ENCODE data around the gene PARP4. TPM values are rescaled to one million over a fixed set of nuclear protein-coding genes. Genes with fewer than 3 reads are reported as not detected.
A peak's percentile ranks its signal among the peaks of the same experiment; 100 is the strongest.
"Not testable (repeated sequence)": the region's sequence is repeated elsewhere in the genome, so short reads cannot be mapped to it uniquely, and the experiment has no call there.

Gene PARP4
- total and polyA plus RNA-seq, 2 donors (not counting 1 experiment from before 2014, with no cell fraction given): 41.2 to 41.8 TPM

DNA sequence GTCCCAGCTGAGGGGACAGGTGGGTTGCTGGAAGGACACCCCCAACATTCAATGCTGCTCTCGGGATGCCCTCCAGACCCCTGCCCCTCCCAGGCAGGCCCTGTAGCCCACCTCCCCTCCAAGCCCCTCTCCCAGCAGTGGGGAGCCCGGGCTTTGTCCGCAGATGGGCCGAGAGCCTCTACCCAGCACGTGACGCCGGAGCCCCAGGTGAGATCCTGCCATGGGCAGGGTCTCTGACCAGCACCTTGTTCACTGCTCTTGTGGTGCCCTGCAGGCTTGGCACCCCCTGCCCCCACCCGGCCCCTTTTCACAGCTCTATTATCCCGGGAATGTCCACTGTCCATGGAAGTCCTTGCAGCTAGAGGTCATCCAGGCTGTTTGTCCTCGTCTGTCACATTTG lies 126.7 kb downstream of the PARP4 start:
- Histone ChIP-seq H3K27ac (ENCODE audit: insufficient read depth, low read length) (no peak overlapping the region), H3K79me2 (ENCODE audit: control insufficient read depth, insufficient read depth, low read length) (no peaks in the 10 kb centered on the region), H2AFZ (ENCODE audit: low read length) (no peak overlapping the region), H3K27me3 (ENCODE audit: control insufficient read depth, insufficient read depth, low read length) (no peaks in the 10 kb centered on the region), H3K4me1 (ENCODE audit: control insufficient read depth, extremely low read depth, insufficient read depth, low read length) (no peaks in the 10 kb centered on the region), H4K20me1 (ENCODE audit: control insufficient read depth, extremely low read depth, insufficient read depth, low read length) (no peaks in the 10 kb centered on the region), H3K4me3 (replicated peaks in 1 of 4; ENCODE audit: control extremely low read depth in 1 of 4, insufficient read depth in 1 of 4, low read depth in 3 of 4, low read length in 4 of 4) (no peak overlapping the region), H3K4me2 (ENCODE audit: extremely low read depth, insufficient read depth, low read length) (no peak overlapping the region), H3K9me3 (ENCODE audit: control insufficient read depth, insufficient read depth, low read depth, low read length) (no peaks in the 10 kb centered on the region), H3K36me3 (ENCODE audit: control insufficient read depth, insufficient read depth, low read length) (no peaks in the 10 kb centered on the region), H3K9ac (ENCODE audit: insufficient read depth, low read length) (no peak overlapping the region)
- DNase-seq (ENCODE audit: low read depth in 2 of 2): no peak
- no peak for TF ChIP-seq EZH2 (IDR thresholded peaks at IDR 0.05; ENCODE audit: low read length, missing control alignments)
- TF ChIP-seq, protein P1, sequence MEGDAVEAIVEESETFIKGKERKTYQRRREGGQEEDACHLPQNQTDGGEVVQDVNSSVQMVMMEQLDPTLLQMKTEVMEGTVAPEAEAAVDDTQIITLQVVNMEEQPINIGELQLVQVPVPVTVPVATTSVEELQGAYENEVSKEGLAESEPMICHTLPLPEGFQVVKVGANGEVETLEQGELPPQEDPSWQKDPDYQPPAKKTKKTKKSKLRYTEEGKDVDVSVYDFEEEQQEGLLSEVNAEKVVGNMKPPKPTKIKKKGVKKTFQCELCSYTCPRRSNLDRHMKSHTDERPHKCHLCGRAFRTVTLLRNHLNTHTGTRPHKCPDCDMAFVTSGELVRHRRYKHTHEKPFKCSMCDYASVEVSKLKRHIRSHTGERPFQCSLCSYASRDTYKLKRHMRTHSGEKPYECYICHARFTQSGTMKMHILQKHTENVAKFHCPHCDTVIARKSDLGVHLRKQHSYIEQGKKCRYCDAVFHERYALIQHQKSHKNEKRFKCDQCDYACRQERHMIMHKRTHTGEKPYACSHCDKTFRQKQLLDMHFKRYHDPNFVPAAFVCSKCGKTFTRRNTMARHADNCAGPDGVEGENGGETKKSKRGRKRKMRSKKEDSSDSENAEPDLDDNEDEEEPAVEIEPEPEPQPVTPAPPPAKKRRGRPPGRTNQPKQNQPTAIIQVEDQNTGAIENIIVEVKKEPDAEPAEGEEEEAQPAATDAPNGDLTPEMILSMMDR (conservative IDR thresholded peaks at IDR 0.05 in 1 of 2, IDR thresholded peaks at IDR 0.05 in 1 of 2; ENCODE audit: low read depth in 1 of 2, low read length in 2 of 2): no peak

DNA sequence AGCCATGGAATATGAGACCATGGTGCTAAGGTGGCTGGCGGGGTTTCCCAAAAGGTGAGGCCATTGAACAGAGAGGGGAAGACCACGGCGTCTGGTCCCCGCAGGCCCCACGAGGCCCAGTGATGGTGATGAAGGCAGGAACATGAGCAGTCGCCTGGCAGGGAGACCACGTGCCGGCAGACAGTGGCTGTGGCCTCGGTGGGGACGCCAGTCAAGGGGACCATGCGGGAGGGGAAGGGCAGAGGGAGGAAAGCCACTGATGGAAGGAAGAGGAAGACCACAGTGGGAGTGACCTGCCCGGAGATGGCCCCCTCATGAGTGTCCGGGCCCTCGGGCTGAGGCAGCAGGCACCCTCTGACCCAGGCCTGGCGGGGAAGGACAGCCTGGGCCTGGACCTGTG lies 127.6 kb downstream of the PARP4 start:
- not testable (repeated sequence) for H4K20me1 ChIP-seq (ENCODE audit: control insufficient read depth, extremely low read depth, insufficient read depth, low read length); H3K27me3 ChIP-seq (ENCODE audit: control insufficient read depth, insufficient read depth, low read length); H2AFZ ChIP-seq (ENCODE audit: low read length); H3K27ac ChIP-seq (ENCODE audit: insufficient read depth, low read length); H3K36me3 ChIP-seq (ENCODE audit: control insufficient read depth, insufficient read depth, low read length); DNase-seq (ENCODE audit: low read depth in 2 of 2); H3K9me3 ChIP-seq (ENCODE audit: control insufficient read depth, insufficient read depth, low read depth, low read length); H3K79me2 ChIP-seq (ENCODE audit: control insufficient read depth, insufficient read depth, low read length); H3K4me1 ChIP-seq (ENCODE audit: control insufficient read depth, extremely low read depth, insufficient read depth, low read length); H3K4me3 ChIP-seq (replicated peaks in 1 of 4; ENCODE audit: control extremely low read depth in 1 of 4, insufficient read depth in 1 of 4, low read depth in 3 of 4, low read length in 4 of 4); H3K4me2 ChIP-seq (ENCODE audit: extremely low read depth, insufficient read depth, low read length); H3K9ac ChIP-seq (ENCODE audit: insufficient read depth, low read length)

DNA sequence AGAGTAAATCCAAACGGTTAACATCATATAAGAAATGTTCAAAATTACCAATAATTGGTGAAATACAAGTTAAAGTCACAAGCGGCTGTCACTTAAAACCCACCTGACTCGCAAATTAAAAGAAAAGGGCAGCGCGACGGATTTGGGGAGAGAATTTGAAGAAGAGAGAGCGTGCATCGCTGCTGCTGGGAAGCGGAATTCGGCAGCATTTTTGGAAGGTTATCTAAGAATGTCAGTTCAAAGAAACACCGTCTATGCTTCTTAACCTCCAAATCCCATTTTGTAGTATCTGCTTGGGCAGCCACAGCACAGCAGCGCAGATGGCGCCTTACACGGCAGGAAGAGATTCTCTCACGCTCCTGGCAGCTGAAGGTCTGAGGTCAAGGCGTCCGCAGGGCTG lies 128.5 kb downstream of the PARP4 start:
- H3K9ac ChIP-seq (ENCODE audit: insufficient read depth, low read length); H3K27ac ChIP-seq (ENCODE audit: insufficient read depth, low read length); H4K20me1 ChIP-seq (ENCODE audit: control insufficient read depth, extremely low read depth, insufficient read depth, low read length); DNase-seq (ENCODE audit: low read depth in 2 of 2); H3K36me3 ChIP-seq (ENCODE audit: control insufficient read depth, insufficient read depth, low read length); H3K27me3 ChIP-seq (ENCODE audit: control insufficient read depth, insufficient read depth, low read length); H2AFZ ChIP-seq (ENCODE audit: low read length); H3K4me3 ChIP-seq (replicated peaks in 1 of 4; ENCODE audit: control extremely low read depth in 1 of 4, insufficient read depth in 1 of 4, low read depth in 3 of 4, low read length in 4 of 4); H3K9me3 ChIP-seq (ENCODE audit: control insufficient read depth, insufficient read depth, low read depth, low read length); H3K4me2 ChIP-seq (ENCODE audit: extremely low read depth, insufficient read depth, low read length); H3K79me2 ChIP-seq (ENCODE audit: control insufficient read depth, insufficient read depth, low read length); H3K4me1 ChIP-seq (ENCODE audit: control insufficient read depth, extremely low read depth, insufficient read depth, low read length): not testable (repeated sequence)

DNA sequence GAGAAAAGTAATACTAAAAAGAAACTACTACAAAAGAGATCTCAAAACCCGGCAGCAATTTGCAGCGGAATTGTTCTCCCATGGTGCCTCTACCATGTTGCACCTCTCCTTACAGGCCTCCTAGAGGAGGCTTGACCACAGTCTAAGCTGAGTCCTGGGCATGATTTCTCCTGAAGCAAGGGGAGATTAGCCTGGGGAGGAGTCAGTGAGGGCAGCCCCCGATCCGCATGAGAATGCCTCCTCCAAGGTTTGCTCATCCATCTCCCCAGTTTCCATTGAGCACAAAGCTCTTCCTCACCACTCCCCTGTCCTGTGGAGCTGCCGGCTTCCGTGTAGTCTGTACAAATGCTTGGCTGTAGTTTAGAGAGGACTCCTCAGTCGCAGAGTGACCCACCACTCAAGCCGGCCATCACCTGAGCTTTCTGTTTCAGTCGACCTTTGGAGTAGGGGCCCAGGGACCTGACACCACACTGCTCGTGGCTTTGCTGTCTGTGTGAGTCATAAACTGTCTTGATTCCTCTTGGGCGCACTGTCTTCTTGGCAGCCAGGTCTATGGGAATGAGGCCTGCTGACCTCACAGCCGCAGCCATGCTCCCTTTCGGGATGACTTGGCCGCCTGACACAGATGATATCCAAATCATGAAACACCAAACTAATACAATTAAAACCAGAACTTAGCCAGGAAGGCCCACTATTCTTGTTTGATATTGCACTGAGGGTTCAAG lies 130.9 kb downstream of the PARP4 start:
- TF ChIP-seq EZH2 (IDR thresholded peaks at IDR 0.05; ENCODE audit: low read length, missing control alignments): no peak
- TF ChIP-seq, protein P1 (conservative IDR thresholded peaks at IDR 0.05 in 1 of 2, IDR thresholded peaks at IDR 0.05 in 1 of 2; ENCODE audit: low read depth in 1 of 2, low read length in 2 of 2): no peak
- Histone ChIP-seq H2AFZ (ENCODE audit: low read length) (no peak overlapping the region), H3K9me3 (ENCODE audit: control insufficient read depth, insufficient read depth, low read depth, low read length) (no peaks in the 10 kb centered on the region), H4K20me1 (ENCODE audit: control insufficient read depth, extremely low read depth, insufficient read depth, low read length) (no peaks in the 10 kb centered on the region), H3K9ac (ENCODE audit: insufficient read depth, low read length) (no peak overlapping the region), H3K4me3 (replicated peaks in 1 of 4; ENCODE audit: control extremely low read depth in 1 of 4, insufficient read depth in 1 of 4, low read depth in 3 of 4, low read length in 4 of 4) (no peak overlapping the region), H3K27ac (ENCODE audit: insufficient read depth, low read length) (no peak overlapping the region), H3K36me3 (ENCODE audit: control insufficient read depth, insufficient read depth, low read length) (no peaks in the 10 kb centered on the region), H3K27me3 (ENCODE audit: control insufficient read depth, insufficient read depth, low read length) (no peaks in the 10 kb centered on the region), H3K79me2 (ENCODE audit: control insufficient read depth, insufficient read depth, low read length) (no peaks in the 10 kb centered on the region), H3K4me2 (ENCODE audit: extremely low read depth, insufficient read depth, low read length) (no peak overlapping the region), H3K4me1 (ENCODE audit: control insufficient read depth, extremely low read depth, insufficient read depth, low read length) (no peaks in the 10 kb centered on the region)
- DNase-seq (ENCODE audit: low read depth in 2 of 2): peak; percentile 20 to 57

DNA sequence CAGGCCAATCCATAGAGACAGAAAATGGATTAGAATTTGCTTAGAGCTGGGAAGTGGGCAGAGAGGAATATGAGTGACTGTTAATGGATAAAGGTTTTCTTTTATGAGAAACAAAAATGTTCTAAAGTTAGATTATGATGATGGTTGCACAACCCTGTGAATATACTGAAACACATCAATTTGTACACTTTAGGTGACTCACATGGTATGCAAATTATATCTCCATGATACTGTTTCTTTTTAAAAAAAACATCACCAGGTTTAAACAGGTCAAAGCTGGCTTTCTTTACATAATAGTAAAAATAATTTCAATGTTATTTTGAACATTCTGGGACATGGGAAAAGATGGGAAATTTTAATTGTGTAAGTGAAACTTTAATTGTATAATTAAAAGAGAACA lies 131.7 kb downstream of the PARP4 start:
- not testable (repeated sequence) for H3K9me3 ChIP-seq (ENCODE audit: control insufficient read depth, insufficient read depth, low read depth, low read length); H3K4me2 ChIP-seq (ENCODE audit: extremely low read depth, insufficient read depth, low read length); H3K79me2 ChIP-seq (ENCODE audit: control insufficient read depth, insufficient read depth, low read length); DNase-seq (ENCODE audit: low read depth in 2 of 2); H3K4me1 ChIP-seq (ENCODE audit: control insufficient read depth, extremely low read depth, insufficient read depth, low read length); H4K20me1 ChIP-seq (ENCODE audit: control insufficient read depth, extremely low read depth, insufficient read depth, low read length); H3K9ac ChIP-seq (ENCODE audit: insufficient read depth, low read length); H3K27ac ChIP-seq (ENCODE audit: insufficient read depth, low read length); H2AFZ ChIP-seq (ENCODE audit: low read length); H3K27me3 ChIP-seq (ENCODE audit: control insufficient read depth, insufficient read depth, low read length); H3K36me3 ChIP-seq (ENCODE audit: control insufficient read depth, insufficient read depth, low read length); H3K4me3 ChIP-seq (replicated peaks in 1 of 4; ENCODE audit: control extremely low read depth in 1 of 4, insufficient read depth in 1 of 4, low read depth in 3 of 4, low read length in 4 of 4)

Measured in fibroblast of lung (primary cell).